Measurements from ENCODE around the gene CYB5A.

Gene CYB5A

DNA sequence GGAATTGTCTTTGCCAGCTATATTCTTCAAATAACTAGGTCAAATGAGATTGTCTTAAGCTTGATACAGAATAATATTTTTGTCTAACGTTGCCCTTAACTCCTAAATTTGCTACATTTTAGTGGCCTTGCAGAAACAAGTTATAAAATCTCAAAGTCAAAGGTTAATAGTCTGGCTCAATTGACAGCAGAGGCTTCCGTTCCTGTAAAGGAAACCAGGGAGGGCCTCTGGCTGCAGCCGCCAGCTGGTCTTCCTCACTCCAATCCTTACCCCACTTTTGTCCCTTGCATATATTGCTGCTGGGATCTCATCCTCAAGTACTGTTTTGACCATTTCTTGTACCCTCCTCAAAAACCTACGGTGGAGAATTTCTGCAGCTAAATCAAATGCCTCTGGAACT, 17.1 kb downstream of the CYB5A start:
- H3K36me3 ChIP-seq (ENCODE audit: insufficient read depth, low read depth, low read length), result peaks cover 11% of the 10 kb centered on the region
- H3K4me3 ChIP-seq (ENCODE audit: low read length), result no peak overlapping the region
- no peaks in the 10 kb centered on the region for H3K9me3 ChIP-seq (ENCODE audit: insufficient read depth, low read depth, low read length)
- H3K27me3 ChIP-seq (ENCODE audit: insufficient read depth, low read length), result no peaks in the 10 kb centered on the region
- H3K9ac ChIP-seq (ENCODE audit: low read depth, low read length), result no peak overlapping the region
- no peak overlapping the region for H3K27ac ChIP-seq (ENCODE audit: low read length)
- peaks cover 7% of the 10 kb centered on the region; the same call in 1 of the 2 replicates for H3K4me1 ChIP-seq (ENCODE audit: insufficient read depth, low read length)

DNA sequence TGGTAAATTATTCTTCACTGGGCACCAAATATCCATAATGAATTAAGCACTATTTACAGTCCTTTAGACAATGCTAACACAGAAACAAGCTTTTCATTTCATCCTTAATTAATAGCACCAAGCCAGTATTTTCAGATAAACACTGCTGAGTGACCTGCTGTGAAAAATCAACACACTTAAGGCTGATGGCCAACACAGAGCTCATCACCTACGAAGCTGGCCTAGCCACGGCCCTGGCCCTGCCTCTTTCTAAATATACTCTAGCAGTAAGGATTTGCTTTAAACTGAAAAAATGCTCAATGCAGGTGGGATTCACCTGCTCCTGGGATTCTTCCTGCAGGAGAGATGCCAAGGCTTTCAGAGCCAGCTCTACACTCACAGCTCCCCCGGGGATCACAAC, 18.4 kb downstream of the CYB5A start:
- peaks cover 7% of the 10 kb centered on the region; the same call in 1 of the 2 replicates for H3K4me1 ChIP-seq (ENCODE audit: insufficient read depth, low read length)
- no peaks in the 10 kb centered on the region for H3K9me3 ChIP-seq (ENCODE audit: insufficient read depth, low read depth, low read length)
- H3K27ac ChIP-seq (ENCODE audit: low read length), result no peak overlapping the region
- H3K4me3 ChIP-seq (ENCODE audit: low read length), result no peak overlapping the region
- no peaks in the 10 kb centered on the region for H3K27me3 ChIP-seq (ENCODE audit: insufficient read depth, low read length)
- no peak overlapping the region for H3K9ac ChIP-seq (ENCODE audit: low read depth, low read length)
- H3K36me3 ChIP-seq (ENCODE audit: insufficient read depth, low read depth, low read length), result peaks cover 11% of the 10 kb centered on the region

DNA sequence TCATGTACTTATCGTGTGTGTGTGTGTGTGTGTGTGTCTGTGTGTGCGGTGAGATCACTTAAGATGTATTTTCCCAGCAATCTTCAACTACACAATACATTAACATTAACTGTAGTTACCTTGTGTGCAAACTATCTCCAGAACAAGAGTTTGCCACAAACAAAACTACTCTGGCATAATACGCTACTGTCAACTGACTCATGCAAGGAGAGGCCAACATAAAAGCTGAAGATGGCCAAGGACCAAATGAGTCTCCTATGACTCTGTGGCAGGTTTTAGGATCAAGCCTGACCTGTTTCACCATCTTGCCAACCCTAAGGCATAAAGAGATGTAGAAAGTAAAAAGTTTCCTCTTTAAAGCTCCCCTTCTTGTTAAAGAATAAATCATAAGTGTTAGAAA, 20.1 kb downstream of the CYB5A start:
- Histone ChIP-seq H3K4me1 (ENCODE audit: insufficient read depth, low read length) (peaks cover 7% of the 10 kb centered on the region; the same call in 1 of the 2 replicates), H3K4me3 (ENCODE audit: low read length) (no peak overlapping the region), H3K9ac (ENCODE audit: low read depth, low read length) (no peak overlapping the region)

DNA sequence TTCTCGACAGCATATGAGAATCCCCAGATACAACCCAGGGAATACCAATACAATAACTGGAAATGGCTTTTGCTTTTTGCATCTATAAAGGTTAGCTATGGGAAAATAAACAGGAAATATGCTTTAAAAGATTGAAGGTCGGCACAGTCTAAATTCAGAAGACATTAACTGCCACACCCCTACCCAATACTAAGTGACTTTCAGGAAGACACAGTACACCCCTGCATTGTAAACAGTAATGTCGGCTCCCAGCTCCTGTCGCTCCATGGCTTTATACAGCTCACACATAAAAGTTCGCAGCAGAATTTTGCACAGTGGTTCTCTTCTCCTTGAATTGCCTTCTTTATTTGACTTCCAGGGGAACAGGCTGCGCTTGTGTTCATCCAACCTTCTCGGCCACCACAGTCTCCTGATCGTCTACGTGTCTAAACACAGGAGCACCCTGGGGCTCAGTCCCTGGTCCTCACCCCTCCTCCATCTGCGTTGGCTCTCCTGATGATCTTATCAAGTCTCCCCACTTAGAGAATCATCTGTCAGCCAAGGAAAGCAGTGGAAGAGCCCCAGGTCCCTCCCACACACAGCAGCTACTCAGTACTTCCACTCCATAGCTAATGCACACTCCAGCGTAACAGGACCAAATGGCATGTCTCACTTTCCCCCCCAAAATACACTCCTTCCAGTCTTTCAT, 22.7 kb downstream of the CYB5A start:
- H3K9me3 ChIP-seq (ENCODE audit: insufficient read depth, low read depth, low read length), result no peaks in the 10 kb centered on the region
- no peak overlapping the region for H3K9ac ChIP-seq (ENCODE audit: low read depth, low read length)
- H3K4me1 ChIP-seq (ENCODE audit: insufficient read depth, low read length), result peaks cover 7% of the 10 kb centered on the region; the same call in 1 of the 2 replicates
- H3K4me3 ChIP-seq (ENCODE audit: low read length), result no peak overlapping the region
- no peaks in the 10 kb centered on the region for H3K36me3 ChIP-seq (ENCODE audit: insufficient read depth, low read depth, low read length)
- no peaks in the 10 kb centered on the region for H3K27me3 ChIP-seq (ENCODE audit: insufficient read depth, low read length)
- no peak overlapping the region for H3K27ac ChIP-seq (ENCODE audit: low read length)

More for the DNA sequence above, 20.1 kb downstream of the CYB5A start:
- H3K9me3 ChIP-seq (ENCODE audit: insufficient read depth, low read depth, low read length), result no peaks in the 10 kb centered on the region
- H3K36me3 ChIP-seq (ENCODE audit: insufficient read depth, low read depth, low read length), result 0 out of 2 replicates have a peak, but pooled peaks cover 6% of the 10 kb centered on the region
- no peak overlapping the region for H3K27ac ChIP-seq (ENCODE audit: low read length)
- H3K27me3 ChIP-seq (ENCODE audit: insufficient read depth, low read length), result no peaks in the 10 kb centered on the region

DNA sequence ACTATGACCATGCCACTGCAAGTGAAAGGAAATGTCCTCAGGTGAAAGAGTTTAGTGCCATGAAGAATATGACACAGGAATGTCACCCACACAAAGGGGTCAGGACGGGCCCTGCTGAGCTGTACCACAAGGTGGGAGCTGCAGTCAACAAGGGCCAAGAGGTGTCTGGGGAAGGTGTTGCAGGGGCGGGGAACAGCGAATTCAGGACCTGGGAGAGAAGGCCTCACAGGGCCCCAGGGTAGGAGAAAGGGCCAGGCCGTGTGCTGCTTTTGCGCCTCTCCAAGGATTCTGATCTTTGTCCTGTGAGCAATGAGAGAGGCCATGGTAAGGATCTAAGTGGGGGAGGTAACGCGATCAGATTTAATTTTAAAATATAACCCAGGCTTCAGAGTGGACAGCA, 23.6 kb downstream of the CYB5A start:
- peaks cover 2% of the 10 kb centered on the region; the same call in 1 of the 2 replicates for H3K36me3 ChIP-seq (ENCODE audit: insufficient read depth, low read depth, low read length)
- no peaks in the 10 kb centered on the region for H3K4me1 ChIP-seq (ENCODE audit: insufficient read depth, low read length)
- H3K27me3 ChIP-seq (ENCODE audit: insufficient read depth, low read length), result no peaks in the 10 kb centered on the region
- no peak overlapping the region for H3K4me3 ChIP-seq (ENCODE audit: low read length)
- H3K27ac ChIP-seq (ENCODE audit: low read length), result no peak overlapping the region
- H3K9ac ChIP-seq (ENCODE audit: low read depth, low read length), result no peak overlapping the region
- H3K9me3 ChIP-seq (ENCODE audit: insufficient read depth, low read depth, low read length), result no peaks in the 10 kb centered on the region

DNA sequence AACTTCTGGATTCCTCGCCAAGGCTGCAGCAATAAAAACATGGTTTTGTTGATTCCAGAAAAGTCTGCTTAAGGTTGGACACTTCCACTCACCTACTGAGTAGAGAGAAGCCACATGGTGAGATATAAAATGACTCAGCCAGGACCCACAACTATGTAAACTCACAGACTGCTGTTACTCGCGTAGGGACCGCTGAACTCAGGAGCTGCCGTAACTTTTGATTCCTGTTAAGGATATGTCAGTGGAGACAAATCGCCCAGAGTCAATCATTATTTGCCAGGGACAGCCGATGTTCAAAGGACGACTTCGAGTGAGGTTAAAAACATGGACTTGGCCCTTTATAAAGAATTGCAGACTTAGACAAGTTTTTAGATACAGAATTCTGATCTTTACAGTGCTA, 25.6 kb downstream of the CYB5A start:
- Histone ChIP-seq H3K9ac (ENCODE audit: low read depth, low read length) (no peak overlapping the region), H3K9me3 (ENCODE audit: insufficient read depth, low read depth, low read length) (no peaks in the 10 kb centered on the region), H3K4me3 (ENCODE audit: low read length) (no peak overlapping the region), H3K27me3 (ENCODE audit: insufficient read depth, low read length) (no peaks in the 10 kb centered on the region), H3K4me1 (ENCODE audit: insufficient read depth, low read length) (no peaks in the 10 kb centered on the region), H3K36me3 (ENCODE audit: insufficient read depth, low read depth, low read length) (peaks cover 22% of the 10 kb centered on the region), H3K27ac (ENCODE audit: low read length) (no peak overlapping the region)

DNA sequence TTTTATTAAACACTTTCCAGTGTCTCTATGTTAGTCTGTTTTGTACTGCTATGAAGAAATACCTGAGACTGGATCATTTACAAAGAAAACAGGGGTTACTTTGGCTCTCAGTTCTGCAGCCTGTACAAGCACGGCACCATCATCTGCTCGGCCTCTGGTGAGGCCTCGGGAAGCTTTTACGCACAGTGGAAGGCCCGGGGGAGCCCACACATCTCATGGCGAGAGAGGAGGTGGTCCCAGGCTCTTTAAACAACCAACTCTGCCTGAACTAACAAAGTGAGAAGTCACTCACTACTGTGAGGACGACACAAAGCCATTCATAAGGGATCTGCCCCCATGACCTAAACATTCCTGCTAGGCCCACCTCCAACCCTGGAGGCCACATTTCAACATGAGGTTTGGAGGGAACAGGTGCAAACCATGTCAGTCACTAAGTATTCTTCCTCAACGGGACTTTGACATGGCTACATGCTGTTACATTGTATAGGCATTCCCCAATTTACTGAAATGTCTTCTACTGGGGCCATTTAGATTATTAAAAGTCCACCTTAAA, 26.1 kb downstream of the CYB5A start:
- Histone ChIP-seq H3K27me3 (ENCODE audit: insufficient read depth, low read length) (no peaks in the 10 kb centered on the region), H3K4me3 (ENCODE audit: low read length) (no peak overlapping the region), H3K9me3 (ENCODE audit: insufficient read depth, low read depth, low read length) (no peaks in the 10 kb centered on the region), H3K36me3 (ENCODE audit: insufficient read depth, low read depth, low read length) (peaks cover 27% of the 10 kb centered on the region), H3K4me1 (ENCODE audit: insufficient read depth, low read length) (no peaks in the 10 kb centered on the region), H3K27ac (ENCODE audit: low read length) (no peak overlapping the region), H3K9ac (ENCODE audit: low read depth, low read length) (no peak overlapping the region)

DNA sequence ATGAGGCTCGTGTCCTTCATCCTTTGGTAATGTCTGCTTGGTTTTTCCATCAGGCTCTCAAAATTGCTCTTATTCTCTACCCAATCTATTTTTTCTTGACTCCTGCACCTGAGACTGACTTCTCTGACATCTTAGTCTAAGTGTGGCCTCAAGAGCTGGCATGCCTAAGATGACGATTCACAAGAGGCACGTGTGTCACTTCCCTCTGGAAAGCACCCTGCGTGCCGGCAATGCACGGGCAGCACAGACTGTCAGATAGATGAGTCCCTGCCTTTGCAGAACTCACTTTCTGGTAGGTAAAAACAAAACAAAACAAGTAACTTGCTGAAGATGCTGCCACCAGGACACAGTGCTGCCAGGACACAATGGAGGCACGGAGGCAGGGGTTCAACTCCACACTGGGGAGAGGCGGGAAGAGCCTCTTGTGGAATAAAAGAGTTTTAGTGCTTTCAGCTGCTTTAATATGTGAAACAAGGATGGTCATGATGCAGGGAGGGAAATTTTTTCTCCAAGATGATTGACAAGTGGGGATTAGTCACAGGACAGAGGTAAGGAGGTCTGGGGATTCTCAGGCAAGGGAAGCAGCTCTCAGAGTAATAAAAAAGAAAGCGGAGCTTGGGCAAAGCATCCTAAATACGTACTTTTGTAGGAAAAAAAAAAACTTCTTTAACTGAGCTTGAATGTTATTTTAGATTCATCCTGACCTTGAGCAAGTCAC, 27.3 kb downstream of the CYB5A start:
- H3K36me3 ChIP-seq (ENCODE audit: insufficient read depth, low read depth, low read length), result peaks cover 39% of the 10 kb centered on the region
- H3K9me3 ChIP-seq (ENCODE audit: insufficient read depth, low read depth, low read length), result no peaks in the 10 kb centered on the region
- no peak overlapping the region for H3K4me3 ChIP-seq (ENCODE audit: low read length)
- no peak overlapping the region for H3K9ac ChIP-seq (ENCODE audit: low read depth, low read length)
- H3K27ac ChIP-seq (ENCODE audit: low read length), result no peak overlapping the region
- H3K4me1 ChIP-seq (ENCODE audit: insufficient read depth, low read length), result no peaks in the 10 kb centered on the region
- H3K27me3 ChIP-seq (ENCODE audit: insufficient read depth, low read length), result no peaks in the 10 kb centered on the region

DNA sequence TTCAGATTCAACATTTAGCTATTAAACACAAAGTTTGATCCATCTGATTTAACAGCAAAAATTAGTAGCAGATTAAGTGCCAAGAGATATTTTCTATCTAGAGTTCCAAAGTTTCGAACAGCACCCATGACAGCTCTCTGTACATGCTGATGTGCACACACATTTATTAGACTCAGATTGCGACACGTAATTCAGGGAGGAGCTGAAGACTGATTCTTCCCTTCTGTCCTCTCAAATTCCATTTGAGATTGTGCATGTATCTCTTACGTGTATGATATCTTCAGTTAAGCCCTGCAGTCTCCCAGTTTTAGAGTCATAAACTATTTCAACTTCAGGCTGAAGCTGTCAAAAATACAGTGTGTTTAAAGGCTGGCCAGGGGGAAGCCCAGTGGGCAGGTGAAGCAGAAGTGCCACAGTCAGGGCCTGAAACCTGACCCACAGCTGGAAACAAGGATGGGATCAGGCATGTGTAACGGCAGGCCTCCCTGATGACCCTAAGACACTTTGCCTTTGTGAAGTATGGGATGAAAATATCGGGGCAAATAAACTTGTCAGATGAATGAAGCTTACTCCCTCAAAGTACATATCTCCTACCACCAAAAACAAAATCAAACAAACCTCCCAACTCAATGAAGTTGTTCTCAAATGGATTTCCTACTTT, 30.6 kb downstream of the CYB5A start:
- Histone ChIP-seq H3K27ac (ENCODE audit: low read length) (no peak overlapping the region), H3K27me3 (ENCODE audit: insufficient read depth, low read length) (no peaks in the 10 kb centered on the region), H3K9ac (ENCODE audit: low read depth, low read length) (no peak overlapping the region), H3K4me3 (ENCODE audit: low read length) (no peak overlapping the region), H3K36me3 (ENCODE audit: insufficient read depth, low read depth, low read length) (peaks cover 52% of the 10 kb centered on the region), H3K9me3 (ENCODE audit: insufficient read depth, low read depth, low read length) (no peaks in the 10 kb centered on the region), H3K4me1 (ENCODE audit: insufficient read depth, low read length) (peaks cover 10% of the 10 kb centered on the region)

DNA sequence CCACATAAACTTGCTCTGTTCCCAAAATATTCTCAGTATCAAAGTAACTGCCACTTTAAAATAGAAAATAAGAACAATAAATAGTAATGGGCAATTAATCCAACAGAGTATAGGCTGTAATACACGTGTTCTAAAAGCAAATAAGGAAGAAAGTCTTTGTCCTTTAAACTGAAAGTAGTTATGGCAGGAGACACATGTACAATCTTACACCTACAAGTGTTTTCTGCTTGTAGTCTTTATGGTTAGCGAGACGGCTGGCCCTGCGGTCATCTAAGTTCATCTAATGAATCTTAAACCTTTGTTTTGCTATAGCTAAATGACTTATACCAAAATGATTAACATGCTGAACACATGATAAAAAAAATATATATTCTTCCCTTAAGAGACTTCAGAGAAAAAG, 32.4 kb downstream of the CYB5A start:
- Histone ChIP-seq H3K4me1 (ENCODE audit: insufficient read depth, low read length) (peaks cover 11% of the 10 kb centered on the region), H3K4me3 (ENCODE audit: low read length) (no peak overlapping the region)

DNA sequence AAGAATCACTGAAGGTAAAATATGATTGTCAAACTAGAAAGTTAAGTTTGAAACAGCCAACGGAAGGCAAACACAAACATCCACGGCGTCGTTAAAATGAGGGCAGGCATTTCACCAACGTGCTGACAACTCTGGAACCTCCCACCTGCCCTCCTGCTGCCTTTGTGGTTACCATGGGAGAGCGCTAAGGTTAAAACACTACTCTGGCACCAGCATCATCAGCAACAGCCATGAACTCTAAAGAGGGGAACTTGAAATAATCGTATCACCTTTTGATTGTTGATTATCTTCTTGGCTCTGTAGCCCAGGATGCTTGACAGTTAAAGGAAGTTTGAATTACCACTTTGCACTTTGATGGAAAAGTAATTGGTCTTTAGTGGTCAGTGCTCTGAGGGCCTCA, 34.7 kb downstream of the CYB5A start:
- H3K36me3 ChIP-seq (ENCODE audit: insufficient read depth, low read depth, low read length), result peaks cover 53% of the 10 kb centered on the region
- no peaks in the 10 kb centered on the region for H3K27me3 ChIP-seq (ENCODE audit: insufficient read depth, low read length)
- no peak overlapping the region for H3K4me3 ChIP-seq (ENCODE audit: low read length)
- peaks cover 12% of the 10 kb centered on the region for H3K4me1 ChIP-seq (ENCODE audit: insufficient read depth, low read length)
- no peak overlapping the region for H3K9ac ChIP-seq (ENCODE audit: low read depth, low read length)
- H3K9me3 ChIP-seq (ENCODE audit: insufficient read depth, low read depth, low read length), result no peaks in the 10 kb centered on the region
- no peak overlapping the region for H3K27ac ChIP-seq (ENCODE audit: low read length)

More for the DNA sequence above, 32.4 kb downstream of the CYB5A start:
- peaks cover 52% of the 10 kb centered on the region for H3K36me3 ChIP-seq (ENCODE audit: insufficient read depth, low read depth, low read length)
- no peak overlapping the region for H3K27ac ChIP-seq (ENCODE audit: low read length)
- H3K9ac ChIP-seq (ENCODE audit: low read depth, low read length), result no peak overlapping the region
- H3K27me3 ChIP-seq (ENCODE audit: insufficient read depth, low read length), result no peaks in the 10 kb centered on the region
- no peaks in the 10 kb centered on the region for H3K9me3 ChIP-seq (ENCODE audit: insufficient read depth, low read depth, low read length)

Data from iPS-20b (cell line).